Type B pancreatic cell (in vitro differentiated cells): ENCODE results near the gene DIAPH1. TPM values are rescaled to one million over a fixed set of nuclear protein-coding genes. Genes with fewer than 3 reads are reported as not detected.

Experiments used
- DNase-seq: peaks from one replicate; pipeline ENCODE4 v3.0.0; 2021; ENCODE audit warnings: mixed read lengths; ENCODE audit not compliant: unreplicated experiment; ENCODE audit errors: extremely low spot score
- H3K27ac Mint-ChIP-seq: 2 replicates; pipeline ENCODE4 v1.8.0; 2021; ENCODE audit warnings: mild to moderate bottlenecking, mixed read lengths
- H3K27me3 Mint-ChIP-seq: 2 replicates; pipeline ENCODE4 v1.8.0; 2021; ENCODE audit warnings: mixed read lengths
- H3K36me3 Mint-ChIP-seq: 2 replicates; pipeline ENCODE4 v1.8.0; 2021; ENCODE audit warnings: mixed read lengths
- H3K4me1 Mint-ChIP-seq: one replicate; pipeline ENCODE4 v1.8.0; 2021; ENCODE audit warnings: mixed read lengths; ENCODE audit not compliant: unreplicated experiment
- H3K4me3 Mint-ChIP-seq: 2 replicates; pipeline ENCODE4 v1.8.0; 2021; ENCODE audit warnings: mild to moderate bottlenecking, mixed read lengths
- H3K9me3 Mint-ChIP-seq: 2 replicates; pipeline ENCODE4 v1.8.0; 2021; ENCODE audit warnings: mixed read lengths
- total RNA-seq: library from RNA; stranded (reverse); gene quantifications from 2 replicates; pipeline ENCODE4 v1.2.1, GENCODE V29; 2021; ENCODE audit warnings: low replicate concordance
- TF ChIP-seq, protein P1 (sequence below): fragments of 200-600 bp; sonication (generic); conservative IDR thresholded peaks from 2 replicates; pipeline ENCODE4 v1.5.0; 2021; ENCODE audit warnings: antibody characterized with exemption, mild to moderate bottlenecking

DIAPH1 gene
- total RNA-seq, 1 donor from 2014 or later, result 79.6 TPM

DNA sequence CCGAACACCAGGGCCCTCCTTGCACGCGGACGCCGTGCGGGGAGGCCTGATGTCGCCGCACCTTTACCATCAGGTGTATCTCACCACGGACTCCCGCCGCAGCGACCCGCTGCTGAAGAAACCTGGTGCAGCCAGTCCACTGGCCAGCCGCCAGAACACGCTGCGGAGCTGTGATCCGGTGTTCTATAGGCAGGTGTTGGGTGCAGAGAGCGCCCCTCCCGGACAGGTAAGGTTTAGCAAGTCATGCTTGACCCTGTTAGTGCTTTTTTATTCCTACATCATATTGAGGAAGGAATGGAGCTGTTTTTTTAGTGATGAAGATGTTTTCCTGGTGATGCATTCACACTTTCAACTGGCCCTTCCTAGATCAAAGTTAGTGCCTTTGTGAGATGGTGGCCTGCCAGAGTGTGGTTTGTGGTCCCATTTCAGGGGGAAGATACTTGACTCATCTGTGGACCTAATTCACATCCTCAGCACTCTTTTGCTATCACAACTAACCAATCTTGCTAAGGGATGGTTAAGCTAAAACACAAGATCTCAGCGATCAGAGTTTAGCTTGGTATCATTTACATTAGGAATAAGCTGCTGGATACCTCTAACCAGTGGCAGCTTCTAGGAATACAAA is 140.4 kb downstream of the DIAPH1 start:
- DNase-seq, result no peak
- Mint-ChIP-seq H3K27me3 (peaks cover 13% of the 10 kb centered on the region), H3K27ac (no peak overlapping the region), H3K9me3 (no peaks in the 10 kb centered on the region), H3K4me1 (peaks cover 18% of the 10 kb centered on the region), H3K4me3 (peak overlapping the region; percentile 75), H3K36me3 (peaks cover 40% of the 10 kb centered on the region)
- TF ChIP-seq, protein P1, sequence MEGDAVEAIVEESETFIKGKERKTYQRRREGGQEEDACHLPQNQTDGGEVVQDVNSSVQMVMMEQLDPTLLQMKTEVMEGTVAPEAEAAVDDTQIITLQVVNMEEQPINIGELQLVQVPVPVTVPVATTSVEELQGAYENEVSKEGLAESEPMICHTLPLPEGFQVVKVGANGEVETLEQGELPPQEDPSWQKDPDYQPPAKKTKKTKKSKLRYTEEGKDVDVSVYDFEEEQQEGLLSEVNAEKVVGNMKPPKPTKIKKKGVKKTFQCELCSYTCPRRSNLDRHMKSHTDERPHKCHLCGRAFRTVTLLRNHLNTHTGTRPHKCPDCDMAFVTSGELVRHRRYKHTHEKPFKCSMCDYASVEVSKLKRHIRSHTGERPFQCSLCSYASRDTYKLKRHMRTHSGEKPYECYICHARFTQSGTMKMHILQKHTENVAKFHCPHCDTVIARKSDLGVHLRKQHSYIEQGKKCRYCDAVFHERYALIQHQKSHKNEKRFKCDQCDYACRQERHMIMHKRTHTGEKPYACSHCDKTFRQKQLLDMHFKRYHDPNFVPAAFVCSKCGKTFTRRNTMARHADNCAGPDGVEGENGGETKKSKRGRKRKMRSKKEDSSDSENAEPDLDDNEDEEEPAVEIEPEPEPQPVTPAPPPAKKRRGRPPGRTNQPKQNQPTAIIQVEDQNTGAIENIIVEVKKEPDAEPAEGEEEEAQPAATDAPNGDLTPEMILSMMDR, result peak; percentile 50

DNA sequence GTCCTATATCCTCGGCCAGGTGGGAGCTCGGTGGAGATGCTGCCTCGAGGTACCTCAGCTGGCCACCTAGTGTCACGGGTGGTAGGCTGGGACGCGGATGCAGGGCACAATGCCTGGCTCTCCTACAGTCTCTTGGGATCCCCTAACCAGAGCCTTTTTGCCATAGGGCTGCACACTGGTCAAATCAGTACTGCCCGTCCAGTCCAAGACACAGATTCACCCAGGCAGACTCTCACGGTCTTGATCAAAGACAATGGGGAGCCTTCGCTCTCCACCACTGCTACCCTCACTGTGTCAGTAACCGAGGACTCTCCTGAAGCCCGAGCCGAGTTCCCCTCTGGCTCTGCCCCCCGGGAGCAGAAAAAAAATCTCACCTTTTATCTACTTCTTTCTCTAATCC is 141.0 kb downstream of the DIAPH1 start:
- Mint-ChIP-seq H3K27me3 (peaks cover 13% of the 10 kb centered on the region), H3K4me3 (peak overlapping the region; percentile 75), H3K9me3 (no peaks in the 10 kb centered on the region), H3K36me3 (peaks cover 36% of the 10 kb centered on the region), H3K4me1 (peaks cover 14% of the 10 kb centered on the region), H3K27ac (no peak overlapping the region)
- DNase-seq, result no peak
- TF ChIP-seq, protein P1, result no peak

DNA sequence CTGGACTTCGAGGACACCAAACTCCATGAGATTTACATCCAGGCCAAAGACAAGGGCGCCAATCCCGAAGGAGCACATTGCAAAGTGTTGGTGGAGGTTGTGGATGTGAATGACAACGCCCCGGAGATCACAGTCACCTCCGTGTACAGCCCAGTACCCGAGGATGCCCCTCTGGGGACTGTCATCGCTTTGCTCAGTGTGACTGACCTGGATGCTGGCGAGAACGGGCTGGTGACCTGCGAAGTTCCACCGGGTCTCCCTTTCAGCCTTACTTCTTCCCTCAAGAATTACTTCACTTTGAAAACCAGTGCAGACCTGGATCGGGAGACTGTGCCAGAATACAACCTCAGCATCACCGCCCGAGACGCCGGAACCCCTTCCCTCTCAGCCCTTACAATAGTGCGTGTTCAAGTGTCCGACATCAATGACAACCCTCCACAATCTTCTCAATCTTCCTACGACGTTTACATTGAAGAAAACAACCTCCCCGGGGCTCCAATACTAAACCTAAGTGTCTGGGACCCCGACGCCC is 141.7 kb downstream of the DIAPH1 start:
- no peaks in the 10 kb centered on the region for H3K9me3 Mint-ChIP-seq
- H3K27me3 Mint-ChIP-seq, result peaks cover 13% of the 10 kb centered on the region
- H3K36me3 Mint-ChIP-seq, result peaks cover 30% of the 10 kb centered on the region
- DNase-seq, result no peak
- TF ChIP-seq, protein P1, result no peak
- H3K4me3 Mint-ChIP-seq, result peak overlapping the region; percentile 99
- H3K4me1 Mint-ChIP-seq, result peaks cover 9% of the 10 kb centered on the region
- H3K27ac Mint-ChIP-seq, result no peak overlapping the region

DNA sequence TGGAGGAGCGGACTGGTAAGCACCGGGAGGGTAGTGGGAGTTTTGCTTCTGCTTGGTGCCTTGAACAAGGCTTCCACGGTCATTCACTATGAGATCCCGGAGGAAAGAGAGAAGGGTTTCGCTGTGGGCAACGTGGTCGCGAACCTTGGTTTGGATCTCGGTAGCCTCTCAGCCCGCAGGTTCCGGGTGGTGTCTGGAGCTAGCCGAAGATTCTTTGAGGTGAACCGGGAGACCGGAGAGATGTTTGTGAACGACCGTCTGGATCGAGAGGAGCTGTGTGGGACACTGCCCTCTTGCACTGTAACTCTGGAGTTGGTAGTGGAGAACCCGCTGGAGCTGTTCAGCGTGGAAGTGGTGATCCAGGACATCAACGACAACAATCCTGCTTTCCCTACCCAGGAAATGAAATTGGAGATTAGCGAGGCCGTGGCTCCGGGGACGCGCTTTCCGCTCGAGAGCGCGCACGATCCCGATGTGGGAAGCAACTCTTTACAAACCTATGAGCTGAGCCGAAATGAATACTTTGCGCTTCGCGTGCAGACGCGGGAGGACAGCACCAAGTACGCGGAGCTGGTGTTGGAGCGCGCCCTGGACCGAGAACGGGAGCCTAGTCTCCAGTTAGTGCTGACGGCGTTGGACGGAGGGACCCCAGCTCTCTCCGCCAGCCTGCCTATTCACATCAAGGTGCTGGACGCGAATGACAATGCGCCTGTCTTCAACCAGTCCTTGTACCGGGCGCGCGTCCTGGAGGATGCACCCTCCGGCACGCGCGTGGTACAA is 142.5 kb downstream of the DIAPH1 start:
- H3K27me3 Mint-ChIP-seq, result peaks cover 13% of the 10 kb centered on the region
- H3K36me3 Mint-ChIP-seq, result peaks cover 33% of the 10 kb centered on the region
- H3K27ac Mint-ChIP-seq, result peak overlapping the region; percentile 85
- peak overlapping the region; percentile 99 for H3K4me3 Mint-ChIP-seq
- no peak for DNase-seq
- TF ChIP-seq, protein P1, result no peak
- H3K4me1 Mint-ChIP-seq, result peaks cover 9% of the 10 kb centered on the region
- H3K9me3 Mint-ChIP-seq, result no peaks in the 10 kb centered on the region

DNA sequence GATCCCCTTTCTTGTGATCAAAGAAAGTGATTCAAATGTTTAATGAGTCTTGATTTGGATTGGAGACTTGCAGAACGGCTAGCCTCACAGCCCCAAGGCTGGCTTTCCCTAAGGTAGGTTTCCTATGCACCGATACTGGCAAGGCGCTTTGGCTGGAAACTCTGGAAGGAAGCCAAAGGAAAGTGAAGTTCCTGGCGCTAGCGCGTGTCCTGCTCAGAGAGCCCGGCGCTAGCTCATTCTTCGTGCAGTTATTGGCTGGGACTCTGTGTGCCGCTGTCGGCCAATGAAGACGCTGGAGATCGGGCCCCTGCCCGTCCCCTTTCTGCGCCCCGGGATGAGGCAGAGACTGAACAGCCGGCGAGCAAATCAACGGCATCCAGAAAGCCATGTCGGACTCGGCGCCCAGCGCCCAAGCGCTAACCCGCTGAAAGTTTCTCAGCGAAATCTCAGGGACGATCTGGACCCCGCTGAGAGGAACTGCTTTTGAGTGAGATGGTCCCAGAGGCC is 143.1 kb downstream of the DIAPH1 start, which contains the start of gene PCDHGC3:
PCDHGC3 (plus strand) TSS at position 342 of the 507 bp plus-strand sequence; CDS start at position 493, 151 bp downstream.
- peak within 1 kb of the TSS; percentile 85 for H3K27ac Mint-ChIP-seq
- peaks cover 9% of the 10 kb centered on the region for H3K4me1 Mint-ChIP-seq
- peak within 1 kb of the TSS; percentile 99 for H3K4me3 Mint-ChIP-seq
- TF ChIP-seq, protein P1, result peak; percentile 41
- H3K9me3 Mint-ChIP-seq, result no peaks in the 10 kb centered on the region
- DNase-seq, result no peak
- peaks cover 13% of the 10 kb centered on the region for H3K27me3 Mint-ChIP-seq
- H3K36me3 Mint-ChIP-seq, result peaks cover 35% of the 10 kb centered on the region
